K562 (cell line): Measurements from ENCODE around the gene CALM3. TPM values are rescaled to one million over a fixed set of nuclear protein-coding genes. Genes with fewer than 3 reads are reported as not detected.

Experiments
- ATAC-seq: fragments of 200-7000 bp; cut with Tn5 transposase; 3 replicates; pipeline ENCODE4 v1.9.1; 2020; ENCODE audit warnings: moderate library complexity
- BruUV-seq: library from RNA; stranded (reverse); fragments of 400-500 nt; replicated peaks from 2 replicates; lab custom pipeline; 2021; lab: Mats Ljungman, UMichigan
- CTCF ChIA-PET: fragments of 300-600 bp; formaldehyde crosslinking; extraction: SDS; loops from one replicate; lab custom pipeline; 2021; ENCODE audit warnings: low intra/inter-chr PET ratio; lab: Yijun Ruan, JAX
- POLR2A ChIA-PET: fragments of 300-600, 350-650 bp; sonication (Branson Sonifier 250); formaldehyde crosslinking; extraction: SDS; loops from one replicate; lab custom pipeline; 2021; ENCODE audit warnings: antibody characterized with exemption, inconsistent platforms; lab: Yijun Ruan, JAX
- DNase-seq, 4 experiments: peaks; one replicate each; pipeline versions ENCODE4 v3.0.0 to v3.0.0-alpha.2; 2011 to 2018; ENCODE audit warnings: low spot score in 3 of 4, mixed read lengths in 3 of 4; ENCODE audit errors: extremely low read depth in 1 of 4
- FAIRE-seq: peaks from 2 replicates; lab custom pipeline; 2011; peaks lifted over from hg19 to GRCh38; lab: Jason Lieb, UNC
- H2AFZ ChIP-seq: 2 replicates; pipeline ENCODE4 v1.6.0; 2011; ENCODE audit warnings: low read depth, low read length, control low read depth, inconsistent platforms
- H3K27ac ChIP-seq: fragments of 200-600 bp; 3 replicates; pipeline ENCODE4 v1.8.0; 2011; ENCODE audit warnings: low read depth, mild to moderate bottlenecking, control low read depth, inconsistent platforms, low read length, moderate library complexity, mixed read lengths; ENCODE audit errors: extremely low read depth
- H3K27me3 ChIP-seq, 2 experiments: fragments of 300-600 bp in 1 of 2; 2 replicates in 1 of 2; 3 replicates in 1 of 2; pipeline versions ENCODE4 v1.6.0 to v1.8.0; 2011; ENCODE audit warnings: inconsistent platforms in 2 of 2, low read length in 2 of 2, mild to moderate bottlenecking in 1 of 2, mixed read lengths in 1 of 2, moderate library complexity in 1 of 2; ENCODE audit not compliant: control insufficient read depth in 2 of 2, insufficient read depth in 2 of 2
- H3K36me3 ChIP-seq: fragments of 300-600 bp; 3 replicates; pipeline ENCODE4 v1.8.0; 2011; ENCODE audit warnings: mild to moderate bottlenecking, low read length, inconsistent platforms; ENCODE audit not compliant: control insufficient read depth, insufficient read depth
- H3K4me1 ChIP-seq, 2 experiments: fragments of 200-600 bp in 1 of 2; replicated peaks in 1 of 2; 2 replicates in 1 of 2; 3 replicates in 1 of 2; pipeline versions ENCODE4 v1.5.1 to v1.8.0; 2011; ENCODE audit warnings: inconsistent platforms in 2 of 2, low read length in 2 of 2, mild to moderate bottlenecking in 1 of 2, mixed read lengths in 1 of 2, moderate library complexity in 1 of 2; ENCODE audit not compliant: control insufficient read depth in 2 of 2, insufficient read depth in 2 of 2
- H3K4me2 ChIP-seq: 2 replicates; pipeline ENCODE4 v1.6.1; 2011; ENCODE audit warnings: low read length, control low read depth, inconsistent platforms, mixed read lengths; ENCODE audit not compliant: insufficient read depth
- H3K4me3 ChIP-seq: fragments of 200-600 bp; sonication (generic), shearing (Covaris generic); 2 replicates; pipeline ENCODE4 v1.5.1; 2016; ENCODE audit warnings: control low read depth, inconsistent platforms
- H3K79me2 ChIP-seq: fragments of 200-600 bp; 3 replicates; pipeline ENCODE4 v1.8.0; 2011; ENCODE audit warnings: low read length, inconsistent platforms; ENCODE audit not compliant: control insufficient read depth, insufficient read depth
- H3K9ac ChIP-seq, 2 experiments: 2 replicates each; pipeline versions ENCODE4 v1.6.0 to v1.6.1; 2011; ENCODE audit warnings: low read depth in 2 of 2, low read length in 2 of 2, control low read depth in 1 of 2, inconsistent platforms in 1 of 2, mild to moderate bottlenecking in 1 of 2, mixed read lengths in 1 of 2; ENCODE audit not compliant: insufficient read depth in 1 of 2
- H3K9me1 ChIP-seq: one replicate; pipeline ENCODE4 v1.6.0; 2011; ENCODE audit warnings: inconsistent platforms, mild to moderate bottlenecking, low read length, moderate library complexity; ENCODE audit not compliant: control insufficient read depth, insufficient read depth
- H3K9me3 ChIP-seq: replicated peaks from 2 replicates; pipeline ENCODE4 v1.5.1; 2011; ENCODE audit warnings: low read depth, low read length, inconsistent platforms; ENCODE audit not compliant: control insufficient read depth, insufficient read depth
- H4K20me1 ChIP-seq: replicated peaks from 2 replicates; pipeline ENCODE4 v1.6.1; 2011; ENCODE audit warnings: low read length, inconsistent platforms, mixed read lengths; ENCODE audit not compliant: control insufficient read depth, insufficient read depth
- BMI1 ChIP-seq: fragments of 150-350 bp; IDR thresholded peaks from 2 replicates; pipeline ENCODE4 v1.6.1; 2014; ENCODE audit warnings: low read length
- ETS1 ChIP-seq: conservative IDR thresholded peaks from 2 replicates; pipeline ENCODE4 v1.6.1; 2011; ENCODE audit warnings: low read depth, mild to moderate bottlenecking, low read length; ENCODE audit not compliant: control insufficient read depth
- EWSR1 ChIP-seq: fragments of 450-650 bp; IDR thresholded peaks from 2 replicates; pipeline ENCODE4 v1.6.1; 2018; ENCODE audit warnings: borderline replicate concordance, mild to moderate bottlenecking, low read depth, moderate library complexity; ENCODE audit not compliant: partially characterized antibody
- FOXJ3 ChIP-seq: sonication (generic); formaldehyde crosslinking; IDR thresholded peaks from 2 replicates; pipeline ENCODE4 v1.4.0; 2020; ENCODE audit warnings: mild to moderate bottlenecking, missing genetic modification reagents
- NCOA4 ChIP-seq: fragments of 450-650 bp; IDR thresholded peaks from 2 replicates; pipeline ENCODE4 v1.6.1; 2018; ENCODE audit warnings: mild to moderate bottlenecking; ENCODE audit not compliant: partially characterized antibody
- NFIX ChIP-seq: fragments of 250-450 bp; sonication (Bioruptor Pico); IDR thresholded peaks from 2 replicates; pipeline ENCODE4 v1.4.0; 2020; ENCODE audit warnings: low read depth, mild to moderate bottlenecking, moderate library complexity
- NFYB ChIP-seq: IDR thresholded peaks from 2 replicates; pipeline ENCODE4 v1.6.1; 2011; ENCODE audit warnings: mild to moderate bottlenecking, moderate library complexity; ENCODE audit not compliant: insufficient read length; ENCODE audit errors: extremely low read depth
- POLR2AphosphoS2 ChIP-seq: IDR thresholded peaks from 2 replicates; pipeline ENCODE4 v1.6.1; 2012; ENCODE audit warnings: low read length, improper control_type of control experiment
- PRMT5 ChIP-seq: sonication (generic); formaldehyde crosslinking; IDR thresholded peaks from 2 replicates; pipeline ENCODE4 v1.5.0; 2020; ENCODE audit warnings: missing genetic modification reagents
- PRPF4 ChIP-seq: fragments of 200-400 bp; formaldehyde crosslinking; IDR thresholded peaks from one replicate; pipeline ENCODE4 v1.6.1; 2017; ENCODE audit warnings: low read length, low read depth, mild to moderate bottlenecking; ENCODE audit not compliant: insufficient read depth, poor library complexity, severe bottlenecking
- TAF9B ChIP-seq: fragments of 450-650 bp; IDR thresholded peaks from 2 replicates; pipeline ENCODE4 v1.6.1; 2018; ENCODE audit warnings: mild to moderate bottlenecking; ENCODE audit not compliant: partially characterized antibody
- ZFP30 ChIP-seq: fragments of 250-450 bp; sonication (Bioruptor Pico); IDR thresholded peaks from 2 replicates; pipeline ENCODE4 v1.8.0; 2022; ENCODE audit warnings: moderate library complexity, mild to moderate bottlenecking, inconsistent platforms, borderline replicate concordance
- ZNF133 ChIP-seq: fragments of 250-450 bp; sonication (Bioruptor Pico); IDR thresholded peaks from 2 replicates; pipeline ENCODE4 v1.4.0; 2020; ENCODE audit warnings: mild to moderate bottlenecking
- WGBS: fragments of 100-300 bp; shearing (Covaris generic); methylation state at CpG from one replicate; pipeline ENCODE4 v1.1.6; 2016; ENCODE audit warnings: low coverage, mixed read lengths; ENCODE audit not compliant: insufficient coverage; ENCODE audit errors: missing lambda C conversion rate; 5-methylcytosine and 5-hydroxymethylcytosine counted together
- in situ Hi-C: fragments of 300-500 bp; cut with MboI; formaldehyde crosslinking; loops from 4 replicates; pipeline ENCODE4 v1.15.0; 2018; ENCODE audit warnings: inconsistent platforms, mixed read lengths
- intact Hi-C: fragments of 100-400 bp; cut with micrococcal nuclease; formaldehyde crosslinking; loops from 2 replicates; pipeline ENCODE4 v1.14.2; 2022
- polyA plus RNA-seq, 8 experiments: library from polyadenylated mRNA; depleted of rRNA in 4 of 8; stranded (reverse) in 5 of 8; unstranded in 3 of 8; fragments of >200 nt; fragmentation: Nextera tagmentation in 2 of 8; fragmentation: Illumina TruSeq in 1 of 8; extraction: Ambion mirVana in 2 of 8; extraction: Trizol in 1 of 8; gene quantifications; 2 replicates each; pipeline versions ENCODE4 v1.2.1 to v1.2.3, GENCODE V29; 2011 to 2014; ENCODE audit warnings: inconsistent platforms in 1 of 8, missing spikeins in 1 of 8
- total RNA-seq, 7 experiments: library from RNA; depleted of rRNA in 6 of 7; stranded (reverse); fragments of >200 nt in 6 of 7; fragmentation: Illumina TruSeq in 2 of 7; extraction: Trizol in 2 of 7; gene quantifications; 2 replicates each; pipeline versions ENCODE4 v1.2.1 to v1.2.3, GENCODE V29; 2011 to 2021; ENCODE audit warnings: low replicate concordance in 1 of 7
- TF ChIP-seq, protein P1 (sequence below): fragments of 450-650 bp; formaldehyde crosslinking; IDR thresholded peaks from 2 replicates; pipeline ENCODE4 v1.4.0; 2020; ENCODE audit warnings: mild to moderate bottlenecking, moderate library complexity

The CALM3 gene
- total and polyA plus RNA-seq, 9 of the 15 experiments (the other 6 are each of a cell fraction or from before 2014, with no cell fraction given), result 34.6 to 350 (median 156) TPM

DNA sequence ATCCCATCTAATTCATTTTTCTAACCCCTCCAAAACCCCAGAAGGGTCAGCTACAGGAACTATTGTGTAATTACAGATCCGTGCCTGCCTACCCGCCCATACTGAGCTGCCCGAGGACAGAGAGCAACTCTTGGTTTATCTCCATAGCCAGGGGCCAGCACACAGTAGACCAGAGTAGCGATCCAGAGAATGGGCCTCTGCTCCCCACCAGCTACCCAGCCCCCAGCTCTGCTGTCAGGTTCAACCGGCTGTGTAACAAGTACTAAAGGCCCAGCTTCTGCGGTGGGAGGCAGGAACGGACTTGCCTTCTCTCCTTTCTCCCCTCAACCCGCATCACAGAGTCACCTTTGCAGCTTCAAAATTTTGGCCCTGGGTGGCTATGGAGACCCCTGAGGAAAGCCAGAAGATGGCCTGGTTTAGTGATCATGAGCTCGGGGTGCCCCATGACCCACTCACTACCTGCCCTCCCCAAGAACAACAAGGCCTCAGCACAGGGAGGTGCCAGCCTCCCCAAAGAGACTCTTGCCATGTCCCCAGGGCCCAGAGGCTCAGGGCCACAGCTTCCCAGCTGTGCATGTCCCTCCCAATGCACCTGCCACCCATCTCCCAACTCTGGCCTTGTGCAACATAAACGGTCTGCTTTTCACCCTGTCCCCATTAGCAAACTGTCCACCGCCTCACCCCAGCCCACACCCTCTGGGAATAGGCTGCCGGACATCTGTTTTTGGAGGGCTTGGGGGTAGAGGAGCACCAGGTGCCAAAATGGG is 5.7 kb downstream of the CALM3 start:
- intact Hi-C loops, result no loop called here
- in situ Hi-C loops, result no loop called here
- Histone ChIP-seq H3K79me2 (peaks cover 42% of the 10 kb centered on the region), H2AFZ (no peak overlapping the region), H3K4me2 (no peak overlapping the region), H3K4me3 (no peak overlapping the region), H3K9me1 (no peaks in the 10 kb centered on the region), H3K9ac (0 out of 4 replicates have a peak overlapping the region, but pooled peaks of 1 of the 2 experiments have one; percentile 42), H3K27ac (no peak overlapping the region), H3K36me3 (peaks cover 78% of the 10 kb centered on the region; the same call in 2 of the 3 replicates), H4K20me1 (peaks cover 41% of the 10 kb centered on the region), H3K27me3 (no peaks in the 10 kb centered on the region), H3K9me3 (no peaks in the 10 kb centered on the region), H3K4me1 (peaks cover 15 to 43% of the 10 kb centered on the region in 2 experiments; a peak in 4 of 5 replicates)
- DNase-seq, result peak in 1 of 4 experiments; percentile 10
- no peak for ATAC-seq
- ChIA-PET CTCF (no interaction called here), POLR2A (interaction anchor here (0.6 to 1.3 kb wide), 7 partner anchors 7 to 200 kb away, joined by 3 to 4 read pairs (median 3); no protein-coding TSS in a partner anchor)
- WGBS, result 88% methylated on average over 10 of the region's 12 CpGs
- no TSS peak for BruUV-seq
- no peak for FAIRE-seq
- no peak for TF ChIP-seq TAF9B
- TF ChIP-seq NFYB, result no peak
- no peak for TF ChIP-seq NFIX (CRISPR knock-in tag)
- no peak for TF ChIP-seq PRPF4
- no peak for TF ChIP-seq PRMT5
- no peak for TF ChIP-seq ZNF133
- no peak for TF ChIP-seq EWSR1
- TF ChIP-seq FOXJ3 (CRISPR knock-in tag), result no peak
- TF ChIP-seq, protein P1, sequence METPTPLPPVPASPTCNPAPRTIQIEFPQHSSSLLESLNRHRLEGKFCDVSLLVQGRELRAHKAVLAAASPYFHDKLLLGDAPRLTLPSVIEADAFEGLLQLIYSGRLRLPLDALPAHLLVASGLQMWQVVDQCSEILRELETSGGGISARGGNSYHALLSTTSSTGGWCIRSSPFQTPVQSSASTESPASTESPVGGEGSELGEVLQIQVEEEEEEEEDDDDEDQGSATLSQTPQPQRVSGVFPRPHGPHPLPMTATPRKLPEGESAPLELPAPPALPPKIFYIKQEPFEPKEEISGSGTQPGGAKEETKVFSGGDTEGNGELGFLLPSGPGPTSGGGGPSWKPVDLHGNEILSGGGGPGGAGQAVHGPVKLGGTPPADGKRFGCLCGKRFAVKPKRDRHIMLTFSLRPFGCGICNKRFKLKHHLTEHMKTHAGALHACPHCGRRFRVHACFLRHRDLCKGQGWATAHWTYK (CRISPR knock-in tag), result no peak
- no peak for TF ChIP-seq ETS1
- no peak for TF ChIP-seq ZFP30 (CRISPR knock-in tag)
- no peak for TF ChIP-seq POLR2AphosphoS2
- no peak for TF ChIP-seq NCOA4
- TF ChIP-seq BMI1, result no peak
